HG03097 (cell line): Measurements from ENCODE around the gene TCOF1.

Source experiments
- ATAC-seq: cut with Tn5 transposase; IDR thresholded peaks from one replicate; pipeline ENCODE4 v1.9.1; 2021; ENCODE audit not compliant: unreplicated experiment, low FRiP score

Gene TCOF1

DNA sequence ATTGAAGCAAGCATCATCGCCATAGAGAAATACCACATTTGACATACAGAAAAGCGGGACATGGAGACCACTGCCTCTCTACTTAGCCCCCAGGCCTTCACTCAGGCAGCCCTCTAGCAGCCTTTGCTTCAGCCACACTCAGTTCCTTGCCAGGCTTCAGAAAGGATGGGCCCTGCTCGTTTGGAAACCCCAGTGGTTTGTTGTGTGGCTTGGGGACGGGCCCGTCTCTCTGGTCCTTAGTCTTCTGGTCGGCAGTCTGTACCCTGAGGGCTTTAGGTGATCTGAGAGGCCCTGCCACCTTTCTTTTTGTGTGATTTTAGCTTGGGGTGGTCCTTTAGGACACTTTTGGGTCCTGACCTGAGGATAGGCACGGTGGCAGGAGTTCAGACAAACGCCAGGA is 33.7 kb upstream of the TCOF1 start:
- ATAC-seq, result no peak

GRCh38 chr5:150325426-150325825 is 32.1 kb upstream of the TCOF1 start:
- ATAC-seq, result no peak

- no peak for ATAC-seq
Observed at GRCh38 chr5:150326707-150327106, 30.8 kb upstream of the TCOF1 start.

DNA sequence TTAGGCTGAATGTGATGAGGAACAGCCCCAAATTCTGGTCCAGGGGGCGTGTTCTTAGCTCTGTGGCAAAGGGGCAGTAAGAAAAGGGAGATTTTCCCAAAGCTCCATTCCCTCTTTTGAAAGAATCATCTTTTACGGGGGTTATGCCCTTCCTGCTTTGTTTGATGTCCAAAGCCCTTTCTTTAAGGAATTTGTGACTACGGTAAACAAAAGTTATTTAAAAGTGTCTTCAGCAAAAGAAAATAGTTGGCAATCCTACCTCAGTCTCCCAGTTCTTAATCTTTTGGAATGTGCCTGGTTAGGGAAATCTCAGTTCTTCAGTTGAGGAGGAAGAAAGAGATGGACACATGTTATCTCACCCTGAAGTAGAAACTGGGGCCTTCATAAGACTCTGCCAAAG is 30.4 kb upstream of the TCOF1 start:
- ATAC-seq, result no peak

GRCh38 chr5:150328515-150328914 is 29.0 kb upstream of the TCOF1 start:
- ATAC-seq, result no peak

- no peak for ATAC-seq
Observed at GRCh38 chr5:150329038-150329437, 28.5 kb upstream of the TCOF1 start.

DNA sequence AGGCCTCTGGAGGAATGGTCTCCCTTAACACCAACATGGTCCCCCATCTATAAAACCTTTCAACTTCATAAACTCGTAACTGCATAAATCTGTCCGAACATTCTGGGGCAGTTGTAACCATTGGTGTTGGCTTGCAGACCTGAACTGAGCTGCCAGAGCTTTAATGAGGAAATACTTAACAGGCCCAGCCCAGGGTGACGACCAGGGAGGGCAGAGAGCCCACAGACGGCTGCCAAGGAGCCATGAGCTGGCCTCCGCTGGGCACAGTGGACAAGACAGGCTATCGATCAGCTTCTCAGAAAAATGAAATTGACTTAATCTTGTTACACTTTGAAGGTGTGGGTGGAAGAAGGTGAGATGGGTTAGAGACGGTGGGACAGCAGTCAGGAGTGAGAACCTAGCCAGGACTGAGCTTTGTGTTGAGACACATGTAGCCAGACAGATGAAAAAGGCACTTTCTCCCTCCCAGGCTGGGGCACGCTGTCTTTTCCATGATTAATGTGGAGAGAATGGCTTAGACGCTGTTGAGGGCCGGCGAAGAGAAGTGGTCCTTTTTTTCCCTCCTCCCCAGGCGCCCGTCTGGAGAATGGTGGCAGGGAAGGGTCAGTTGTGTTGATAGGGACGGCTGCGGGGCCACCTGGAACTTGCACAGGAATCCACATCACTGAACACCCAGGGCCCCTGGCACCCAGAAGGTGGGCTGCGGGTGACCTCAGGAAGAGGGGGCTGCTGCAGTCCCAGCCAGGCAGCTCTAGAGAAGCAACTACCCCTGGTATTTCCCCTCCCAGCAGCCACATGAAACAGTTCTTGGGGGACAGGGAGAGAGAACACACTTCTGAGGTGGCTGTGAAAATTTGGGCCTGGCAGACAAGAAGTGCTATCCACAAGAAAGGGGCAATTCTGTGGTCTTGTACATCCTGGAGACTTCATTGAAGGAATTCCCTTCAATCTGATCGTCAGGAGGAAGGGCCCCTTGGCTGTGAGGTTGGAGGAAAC is 27.3 kb upstream of the TCOF1 start:
- ATAC-seq, result no peak

DNA sequence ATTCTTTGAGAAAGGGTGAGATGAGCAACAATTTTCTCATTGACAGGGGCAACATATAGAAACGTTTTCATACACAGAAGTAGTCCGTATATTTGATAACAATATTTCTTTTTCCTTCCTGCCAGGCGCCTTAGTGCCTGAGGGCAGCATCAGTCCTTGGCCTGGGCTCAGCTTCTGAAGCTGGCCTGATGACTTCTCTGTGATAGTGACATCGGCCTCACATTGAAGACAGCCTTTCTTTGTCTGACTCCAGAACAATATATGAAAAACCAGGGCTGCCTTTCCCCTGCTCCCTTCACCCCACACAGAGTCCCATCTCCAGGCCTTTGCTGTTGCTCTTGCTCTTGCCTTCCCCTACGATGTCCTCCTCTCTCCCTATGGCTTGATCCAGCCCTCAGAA is 24.1 kb upstream of the TCOF1 start:
- ATAC-seq, result no peak

DNA sequence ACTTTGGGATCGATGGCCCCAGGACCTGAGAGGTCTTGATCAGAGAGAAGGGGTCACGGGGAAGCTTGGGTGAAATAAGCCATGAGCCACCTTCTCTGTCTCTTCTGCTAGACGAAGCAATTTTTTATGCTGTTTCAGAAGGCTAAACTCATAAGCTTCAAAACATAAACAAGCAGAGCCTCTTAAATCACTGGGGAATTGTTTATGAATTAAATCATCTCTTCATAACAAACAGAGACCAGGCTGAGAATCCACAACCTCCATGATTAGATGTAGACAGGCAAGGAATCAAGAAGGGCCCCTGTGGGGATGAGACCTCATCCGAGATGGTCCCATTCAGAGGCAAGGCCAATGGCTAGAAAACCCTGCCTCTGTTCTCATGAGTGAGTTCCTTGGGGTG is 21.7 kb upstream of the TCOF1 start:
- no peak for ATAC-seq

DNA sequence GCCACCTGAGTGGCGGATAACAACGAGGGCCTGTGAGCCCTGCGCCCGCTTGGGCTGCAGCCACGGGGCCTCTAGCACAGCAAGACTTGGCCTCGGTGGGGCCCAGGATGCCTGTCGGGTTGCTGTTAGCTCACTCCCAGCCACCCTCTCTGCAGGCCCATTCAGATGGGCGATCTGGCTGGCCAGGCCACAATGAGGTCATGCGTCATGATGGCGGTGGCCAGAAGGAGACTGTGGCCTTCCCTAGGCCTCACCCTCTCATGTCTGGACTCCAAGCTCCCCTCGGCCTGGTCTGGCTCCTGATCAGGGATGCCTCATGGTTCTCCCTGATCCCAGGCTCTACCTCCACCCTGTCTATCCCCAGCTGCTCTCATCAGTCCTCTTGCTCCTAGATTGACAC is 19.0 kb upstream of the TCOF1 start:
- no peak for ATAC-seq

- ATAC-seq, result no peak
Observed at GRCh38 chr5:150339165-150339564, 18.3 kb upstream of the TCOF1 start.

GRCh38 chr5:150339841-150340240 is 17.7 kb upstream of the TCOF1 start:
- no peak for ATAC-seq

- no peak for ATAC-seq
Observed at GRCh38 chr5:150340614-150341255, 16.8 kb upstream of the TCOF1 start.

GRCh38 chr5:150341331-150341730 is 16.2 kb upstream of the TCOF1 start:
- ATAC-seq, result no peak

DNA sequence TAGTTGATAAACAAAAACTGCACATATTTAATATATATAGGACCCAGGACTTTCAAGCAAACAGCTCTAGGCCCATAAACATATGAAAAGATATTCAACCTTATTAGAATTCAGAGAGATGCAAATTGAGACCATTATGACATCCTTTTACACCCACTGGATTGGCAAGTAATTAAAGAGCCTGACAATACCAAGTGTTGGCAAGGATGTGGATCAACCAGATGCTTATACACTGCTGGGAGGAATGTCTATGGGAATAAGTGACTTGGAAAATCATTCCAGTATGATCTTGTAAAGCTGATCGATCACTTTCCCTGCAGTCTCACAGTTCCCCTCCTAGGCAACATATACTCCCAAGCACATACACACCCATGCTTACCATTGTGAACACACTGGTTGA is 15.5 kb upstream of the TCOF1 start:
- no peak for ATAC-seq

- no peak for ATAC-seq
Observed at GRCh38 chr5:150342583-150342982, 14.9 kb upstream of the TCOF1 start.

DNA sequence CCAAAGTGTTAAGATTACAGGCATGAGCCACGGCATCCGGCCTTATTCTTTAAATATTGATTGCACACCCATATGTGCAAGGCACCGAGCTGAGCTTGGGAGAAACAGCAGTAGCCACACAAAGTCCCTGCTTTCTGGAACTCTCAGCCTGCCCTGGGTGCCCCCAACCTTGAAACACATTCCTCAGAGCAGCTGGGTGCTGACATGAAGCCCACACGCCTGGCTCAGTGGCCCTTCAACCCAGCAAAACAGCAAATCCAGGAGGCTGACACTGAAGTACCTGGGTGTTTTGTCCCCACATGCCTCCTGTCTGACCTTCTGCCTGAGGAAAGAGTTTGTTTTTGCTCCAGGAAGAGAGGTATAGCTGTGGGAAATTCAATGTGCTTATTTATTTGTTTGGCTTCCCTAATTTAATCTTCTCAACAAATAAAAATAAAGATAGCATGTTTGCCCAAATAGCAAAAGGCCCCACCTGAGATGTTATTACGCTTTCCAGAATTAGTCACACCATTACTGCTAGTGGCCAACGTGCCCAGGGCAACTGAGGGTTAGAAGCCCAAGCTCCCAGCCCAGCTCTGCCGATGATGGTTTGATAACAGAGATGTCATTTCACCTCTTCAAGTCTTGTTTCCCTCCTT is 13.4 kb upstream of the TCOF1 start:
- ATAC-seq, result no peak

GRCh38 chr5:150345716-150346115 is 11.8 kb upstream of the TCOF1 start:
- ATAC-seq, result no peak

DNA sequence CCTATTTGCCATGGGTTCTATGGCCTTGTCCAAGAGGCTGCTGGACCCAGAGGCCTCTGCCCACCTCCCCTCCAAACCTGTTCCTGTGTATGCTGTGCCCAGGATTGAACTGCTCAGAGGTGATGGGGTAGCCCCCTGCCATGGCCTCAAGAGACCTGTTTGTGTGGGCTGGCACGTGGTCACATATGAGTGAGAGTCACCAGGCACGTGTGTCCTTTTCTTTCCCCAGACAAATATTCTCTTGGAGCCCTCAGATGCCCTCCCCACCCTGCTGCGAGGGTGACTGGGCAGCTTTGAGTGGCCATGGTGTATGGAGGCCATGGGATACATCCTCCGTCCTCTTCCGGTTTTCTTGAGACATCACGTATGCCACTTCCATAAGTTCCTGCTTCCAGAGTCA is 10.9 kb upstream of the TCOF1 start:
- no peak for ATAC-seq

DNA sequence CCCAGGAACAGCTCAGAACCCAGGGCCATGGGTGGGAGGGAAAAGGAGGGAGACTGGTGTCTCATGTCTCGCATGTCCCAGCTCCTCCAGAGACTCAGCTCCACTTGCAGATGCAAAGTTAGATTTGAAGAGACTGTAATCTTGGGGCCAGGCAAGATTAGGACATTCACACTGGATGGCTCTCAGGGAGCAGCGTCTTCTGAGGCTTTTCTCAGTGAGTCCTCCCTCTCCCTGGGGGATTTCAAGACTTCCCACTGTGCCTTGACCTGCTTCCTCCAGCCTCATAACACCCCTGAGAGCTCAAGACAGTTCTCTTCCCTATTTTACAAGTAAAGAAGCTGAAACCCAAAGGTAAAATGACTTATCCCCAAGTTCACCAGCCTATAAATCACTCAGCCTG is 10.5 kb upstream of the TCOF1 start:
- ATAC-seq, result no peak

DNA sequence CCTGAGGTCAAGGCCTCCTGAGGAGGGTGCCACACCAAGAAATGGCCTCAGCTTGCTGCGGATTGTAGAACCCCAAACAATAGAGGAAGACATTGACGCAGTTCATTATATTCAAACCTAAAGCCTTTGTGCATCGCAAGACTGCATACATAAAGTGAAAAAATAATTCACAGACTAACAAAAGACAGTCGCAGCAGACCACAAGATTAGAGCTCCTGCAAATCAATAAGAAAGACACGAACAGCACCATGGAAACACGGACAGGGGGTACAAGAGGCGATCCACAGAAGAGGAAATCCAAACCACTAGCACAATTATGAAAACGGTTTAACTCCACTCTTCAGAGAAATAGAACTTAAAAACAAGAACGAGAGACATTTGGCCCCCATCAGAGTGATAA is 10.0 kb upstream of the TCOF1 start:
- no peak for ATAC-seq
